GM12873 (cell line): ENCODE results near the gene REC114.

Source experiments
- TF ChIP-seq, protein P1 (sequence below): IDR thresholded peaks from 2 replicates; pipeline ENCODE4 v1.5.1; 2012; ENCODE audit warnings: low read depth, mild to moderate bottlenecking, moderate library complexity, low read length, control low read depth; ENCODE audit not compliant: insufficient read depth; ENCODE audit errors: missing control alignments

Gene REC114

DNA sequence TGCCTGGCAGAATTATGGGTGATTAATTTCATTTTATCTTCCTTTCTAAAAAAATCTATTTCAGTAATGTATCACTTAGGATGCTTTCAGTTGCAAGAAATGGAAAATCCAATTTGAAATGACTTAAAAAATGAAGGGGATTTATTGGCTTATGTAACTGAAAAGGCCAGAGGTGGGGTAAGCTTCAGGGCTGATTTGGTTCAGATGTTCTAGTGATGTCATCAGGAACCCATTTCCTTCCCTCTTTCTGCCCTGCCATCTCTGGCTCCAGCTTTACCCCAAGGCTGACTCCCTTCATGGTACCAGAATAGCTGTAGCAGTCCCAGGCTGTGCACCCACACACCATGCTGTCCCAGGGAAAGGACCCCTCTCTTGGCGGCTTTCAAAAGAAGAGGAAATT is 18.5 kb upstream of the REC114 start:
- TF ChIP-seq, protein P1, sequence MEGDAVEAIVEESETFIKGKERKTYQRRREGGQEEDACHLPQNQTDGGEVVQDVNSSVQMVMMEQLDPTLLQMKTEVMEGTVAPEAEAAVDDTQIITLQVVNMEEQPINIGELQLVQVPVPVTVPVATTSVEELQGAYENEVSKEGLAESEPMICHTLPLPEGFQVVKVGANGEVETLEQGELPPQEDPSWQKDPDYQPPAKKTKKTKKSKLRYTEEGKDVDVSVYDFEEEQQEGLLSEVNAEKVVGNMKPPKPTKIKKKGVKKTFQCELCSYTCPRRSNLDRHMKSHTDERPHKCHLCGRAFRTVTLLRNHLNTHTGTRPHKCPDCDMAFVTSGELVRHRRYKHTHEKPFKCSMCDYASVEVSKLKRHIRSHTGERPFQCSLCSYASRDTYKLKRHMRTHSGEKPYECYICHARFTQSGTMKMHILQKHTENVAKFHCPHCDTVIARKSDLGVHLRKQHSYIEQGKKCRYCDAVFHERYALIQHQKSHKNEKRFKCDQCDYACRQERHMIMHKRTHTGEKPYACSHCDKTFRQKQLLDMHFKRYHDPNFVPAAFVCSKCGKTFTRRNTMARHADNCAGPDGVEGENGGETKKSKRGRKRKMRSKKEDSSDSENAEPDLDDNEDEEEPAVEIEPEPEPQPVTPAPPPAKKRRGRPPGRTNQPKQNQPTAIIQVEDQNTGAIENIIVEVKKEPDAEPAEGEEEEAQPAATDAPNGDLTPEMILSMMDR = no peak

DNA sequence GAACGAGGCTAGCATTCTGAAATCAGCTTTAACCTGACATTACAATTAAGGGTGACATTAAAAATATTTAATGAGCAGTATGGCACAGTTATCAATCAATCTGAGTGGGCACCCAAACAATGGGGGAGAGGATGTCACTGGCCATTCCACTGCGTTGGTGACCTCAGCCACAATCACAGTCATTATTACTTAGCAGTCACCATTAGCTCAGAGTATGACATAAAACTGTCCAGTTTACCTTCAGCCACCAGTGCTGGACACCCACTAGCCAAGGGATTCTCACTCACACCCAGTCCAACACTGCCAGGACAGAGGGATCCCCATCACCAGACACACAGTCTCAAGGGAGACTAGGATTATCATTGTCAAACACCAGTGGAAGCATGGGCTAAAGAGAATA is 17.5 kb upstream of the REC114 start:
- TF ChIP-seq, protein P1 = no peak

- TF ChIP-seq, protein P1 = no peak
Measured at GRCh38 chr15:73426323-73426994, 16.5 kb upstream of the REC114 start.

DNA sequence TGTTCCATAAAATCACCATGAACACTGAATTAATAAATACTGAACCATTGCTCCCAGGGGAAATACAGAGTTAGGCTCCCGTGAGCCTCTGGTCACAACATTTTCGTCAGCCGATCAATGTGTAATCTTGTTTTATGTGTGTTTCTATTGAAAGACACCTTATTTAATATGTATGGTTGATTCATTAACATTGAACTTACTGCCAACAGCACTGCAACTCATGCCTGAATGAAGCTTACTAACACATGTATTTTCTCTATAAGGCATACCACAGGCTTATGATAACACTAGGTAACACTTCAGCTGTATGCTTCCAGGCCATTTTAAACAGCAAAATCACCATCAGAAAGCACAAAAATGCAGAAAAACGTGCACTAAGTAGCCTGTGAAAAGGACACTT is 9.1 kb upstream of the REC114 start:
- TF ChIP-seq, protein P1 = no peak

GRCh38 chr15:73436613-73437012 is 6.4 kb upstream of the REC114 start:
- TF ChIP-seq, protein P1 = no peak

GRCh38 chr15:73437543-73438109 is 5.3 kb upstream of the REC114 start:
- TF ChIP-seq, protein P1 = no peak

GRCh38 chr15:73438651-73439050 is 4.3 kb upstream of the REC114 start:
- TF ChIP-seq, protein P1 = no peak
